PFSK-1 (cell line): ENCODE results near the gene VWA3B.
A peak's percentile ranks its signal among the peaks of the same experiment; 100 is the strongest.

Source experiments
- FOXP2 ChIP-seq: optimal IDR thresholded peaks from 2 replicates; pipeline ENCODE3; 2011; ENCODE audit warnings: borderline replicate concordance, control low read depth, inconsistent platforms; ENCODE audit not compliant: insufficient read depth; ENCODE audit errors: extremely low read length, extremely low read depth
- POLR2AphosphoS5 ChIP-seq: IDR thresholded peaks from 2 replicates; pipeline ENCODE4 v1.6.1; 2012; ENCODE audit warnings: low read depth, mild to moderate bottlenecking, control low read depth, low read length, moderate library complexity
- REST ChIP-seq, 2 experiments: IDR thresholded peaks; 2 replicates each; pipeline versions ENCODE4 v1.6.1 to v1.8.0; 2011 to 2012; ENCODE audit warnings: low read depth in 2 of 2, low read length in 2 of 2, control low read depth in 1 of 2, inconsistent platforms in 1 of 2, mild to moderate bottlenecking in 1 of 2, moderate library complexity in 1 of 2; ENCODE audit not compliant: insufficient read depth in 1 of 2
- SIN3A ChIP-seq: IDR thresholded peaks from 2 replicates; pipeline ENCODE4 v1.6.1; 2012; ENCODE audit warnings: mild to moderate bottlenecking, low read length, moderate library complexity, borderline replicate concordance; ENCODE audit not compliant: insufficient read depth
- TAF1 ChIP-seq: IDR thresholded peaks from 2 replicates; pipeline ENCODE4 v1.6.1; 2012; ENCODE audit warnings: low read length, control low read depth, borderline replicate concordance; ENCODE audit not compliant: insufficient read depth

VWA3B gene

GRCh38 chr2:98346311-98347236 is 259.6 kb downstream of the VWA3B start, which contains the start of gene CNGA3:
Gene CNGA3 (plus strand): TSS chr2:98346456. CDS start chr2:98369976, 23,520 bp downstream.
- TF ChIP-seq REST (IDR thresholded peaks at IDR 0.05; ENCODE audit: insufficient read depth in 1 of 2, low read depth in 2 of 2, low read length in 2 of 2) (peak; percentile 91 to 95), SIN3A (no peak)

GRCh38 chr2:98347298-98348065 is 260.5 kb downstream of the VWA3B start:
- no peak for TF ChIP-seq POLR2AphosphoS5
- no peak for TF ChIP-seq SIN3A
- no peak for TF ChIP-seq TAF1
- no peak for TF ChIP-seq FOXP2
- TF ChIP-seq REST (IDR thresholded peaks at IDR 0.05; ENCODE audit: insufficient read depth in 1 of 2, low read depth in 2 of 2, low read length in 2 of 2), result no peak

DNA sequence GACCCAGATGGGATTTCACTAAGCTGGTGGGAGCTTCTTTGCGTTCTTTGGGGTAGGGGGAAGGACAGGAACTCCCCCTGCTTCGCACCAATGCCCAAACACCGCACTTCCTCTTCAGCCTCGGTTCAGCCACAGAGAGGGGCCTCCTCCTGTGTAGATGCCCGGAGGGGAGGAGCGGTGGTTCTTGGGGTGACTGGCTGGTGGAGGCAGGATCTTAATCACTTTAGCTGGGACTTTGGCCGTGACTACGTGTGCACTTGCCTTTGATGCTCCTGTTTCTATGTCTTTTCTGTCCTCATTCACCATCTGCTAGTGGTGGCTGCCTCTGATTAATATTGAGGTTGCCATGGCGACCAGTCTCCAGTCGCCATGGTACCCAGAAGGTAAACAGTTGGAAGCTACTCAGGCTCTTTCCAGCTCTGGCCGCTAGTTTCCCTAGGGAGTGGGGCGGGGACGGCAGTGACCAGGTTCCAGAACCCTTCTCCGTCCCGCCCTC is 261.1 kb downstream of the VWA3B start:
- TF ChIP-seq REST (IDR thresholded peaks at IDR 0.05; ENCODE audit: insufficient read depth in 1 of 2, low read depth in 2 of 2, low read length in 2 of 2) (no peak), FOXP2 (no peak), TAF1 (no peak), SIN3A (no peak), POLR2AphosphoS5 (no peak)

GRCh38 chr2:98350411-98350810 is 263.4 kb downstream of the VWA3B start:
- no peak for TF ChIP-seq SIN3A

- TF ChIP-seq SIN3A, result no peak
These were observed 268.9 kb downstream of the VWA3B start for GRCh38 chr2:98355881-98356280.

DNA sequence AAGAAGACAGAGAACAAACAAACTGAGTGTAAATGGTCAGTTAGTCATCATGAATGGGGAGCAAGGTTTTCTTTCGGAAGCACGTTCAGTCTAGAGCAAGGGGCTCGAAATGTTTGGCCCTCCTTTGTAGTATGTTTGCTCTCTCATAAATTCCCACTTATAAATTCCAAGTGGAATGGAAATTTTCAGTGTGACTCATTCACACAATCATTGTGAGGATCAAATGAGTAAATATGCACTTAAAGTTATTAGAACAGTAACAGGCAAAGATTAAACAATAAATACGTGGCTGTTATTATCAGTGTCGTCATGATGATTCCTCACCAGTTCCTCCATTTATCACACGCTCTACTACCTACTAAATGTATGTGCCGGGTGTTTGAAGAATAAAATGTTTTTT is 269.8 kb downstream of the VWA3B start:
- TF ChIP-seq REST (IDR thresholded peaks at IDR 0.05; ENCODE audit: insufficient read depth in 1 of 2, low read depth in 2 of 2, low read length in 2 of 2), result no peak
- TF ChIP-seq SIN3A, result no peak
- no peak for TF ChIP-seq TAF1
- TF ChIP-seq FOXP2, result no peak
- no peak for TF ChIP-seq POLR2AphosphoS5
